ENCODE measurements around the gene FFAR1.

DNA sequence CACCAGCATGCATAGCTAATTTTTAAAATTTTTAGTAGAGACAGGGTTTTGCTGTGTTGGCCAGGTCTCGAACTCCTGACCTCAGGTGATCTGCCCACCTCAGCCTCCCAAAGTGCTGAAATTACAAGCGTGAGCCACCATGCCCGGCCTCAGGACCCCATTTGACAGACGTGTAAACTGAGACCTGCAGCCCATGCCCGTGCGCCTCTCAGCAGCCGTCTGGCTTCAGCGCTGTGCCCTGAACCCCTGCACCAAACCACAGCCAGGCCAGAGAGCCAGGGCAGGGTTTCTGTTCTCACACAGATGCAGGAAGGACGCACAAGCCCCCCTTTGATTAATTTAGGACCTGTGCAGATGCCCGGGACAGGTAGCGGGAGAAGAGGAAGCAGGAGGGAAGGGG is 7.3 kb upstream of the FFAR1 start:
- TF ChIP-seq, protein P1, sequence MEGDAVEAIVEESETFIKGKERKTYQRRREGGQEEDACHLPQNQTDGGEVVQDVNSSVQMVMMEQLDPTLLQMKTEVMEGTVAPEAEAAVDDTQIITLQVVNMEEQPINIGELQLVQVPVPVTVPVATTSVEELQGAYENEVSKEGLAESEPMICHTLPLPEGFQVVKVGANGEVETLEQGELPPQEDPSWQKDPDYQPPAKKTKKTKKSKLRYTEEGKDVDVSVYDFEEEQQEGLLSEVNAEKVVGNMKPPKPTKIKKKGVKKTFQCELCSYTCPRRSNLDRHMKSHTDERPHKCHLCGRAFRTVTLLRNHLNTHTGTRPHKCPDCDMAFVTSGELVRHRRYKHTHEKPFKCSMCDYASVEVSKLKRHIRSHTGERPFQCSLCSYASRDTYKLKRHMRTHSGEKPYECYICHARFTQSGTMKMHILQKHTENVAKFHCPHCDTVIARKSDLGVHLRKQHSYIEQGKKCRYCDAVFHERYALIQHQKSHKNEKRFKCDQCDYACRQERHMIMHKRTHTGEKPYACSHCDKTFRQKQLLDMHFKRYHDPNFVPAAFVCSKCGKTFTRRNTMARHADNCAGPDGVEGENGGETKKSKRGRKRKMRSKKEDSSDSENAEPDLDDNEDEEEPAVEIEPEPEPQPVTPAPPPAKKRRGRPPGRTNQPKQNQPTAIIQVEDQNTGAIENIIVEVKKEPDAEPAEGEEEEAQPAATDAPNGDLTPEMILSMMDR (conservative IDR thresholded peaks at IDR 0.05 in 1 of 2, IDR thresholded peaks at IDR 0.05 in 1 of 2; ENCODE audit: low read depth in 1 of 2, low read length in 2 of 2) = no peak
- TF ChIP-seq EZH2 (IDR thresholded peaks at IDR 0.05; ENCODE audit: low read length, missing control alignments) = no peak

Data from fibroblast of lung (primary cell).